GM18498 (cell line): ENCODE data around the gene SPAG16.
"Not testable (repeated sequence)": the region's sequence is repeated elsewhere in the genome, so short reads cannot be mapped to it uniquely, and the experiment has no call there.

Experiments
- ATAC-seq: cut with Tn5 transposase; IDR thresholded peaks from one replicate; pipeline ENCODE4 v1.9.1; 2021; ENCODE audit warnings: mild to moderate bottlenecking, moderate library complexity; ENCODE audit not compliant: unreplicated experiment

Gene SPAG16

GRCh38 chr2:213266421-213266820 is 17.8 kb upstream of the SPAG16 start:
- no peak for ATAC-seq

DNA sequence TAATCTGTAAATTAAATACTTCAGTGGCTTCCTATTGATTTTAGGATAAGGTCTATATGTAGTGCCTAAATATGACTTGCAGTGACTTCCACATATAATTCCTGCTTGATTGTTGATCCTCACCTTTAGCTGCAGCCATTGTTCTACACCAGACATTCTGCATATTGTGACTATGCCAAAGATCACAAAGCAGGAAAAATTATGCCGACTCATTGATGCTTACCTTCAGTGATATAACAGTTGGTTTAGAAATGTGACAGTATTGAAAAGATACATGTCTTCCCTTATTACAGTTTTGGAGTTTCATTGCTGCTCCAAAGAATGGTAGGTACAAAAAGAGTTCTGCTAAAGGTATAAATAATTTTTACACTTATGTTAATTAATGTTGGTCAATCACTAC is 12.3 kb upstream of the SPAG16 start:
- no peak for ATAC-seq

DNA sequence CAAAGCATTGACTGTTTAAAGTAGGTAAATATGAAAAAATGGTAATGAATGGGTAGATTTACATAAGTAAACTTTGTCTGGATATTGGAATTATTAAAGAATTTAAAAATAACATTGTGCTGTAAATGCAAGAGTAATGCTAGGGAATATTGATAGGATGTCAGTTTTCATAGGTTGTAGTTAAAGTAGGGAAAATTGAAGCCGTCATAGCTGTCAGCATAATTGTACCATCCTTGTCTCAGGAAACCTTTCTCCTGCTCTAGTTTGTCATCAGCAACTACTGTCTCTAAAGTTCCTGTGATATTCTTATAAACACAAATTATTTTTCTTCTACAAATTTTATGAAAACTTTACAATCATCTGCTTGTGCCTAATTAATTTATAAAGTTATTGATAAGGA is 10.1 kb upstream of the SPAG16 start:
- ATAC-seq: no peak

DNA sequence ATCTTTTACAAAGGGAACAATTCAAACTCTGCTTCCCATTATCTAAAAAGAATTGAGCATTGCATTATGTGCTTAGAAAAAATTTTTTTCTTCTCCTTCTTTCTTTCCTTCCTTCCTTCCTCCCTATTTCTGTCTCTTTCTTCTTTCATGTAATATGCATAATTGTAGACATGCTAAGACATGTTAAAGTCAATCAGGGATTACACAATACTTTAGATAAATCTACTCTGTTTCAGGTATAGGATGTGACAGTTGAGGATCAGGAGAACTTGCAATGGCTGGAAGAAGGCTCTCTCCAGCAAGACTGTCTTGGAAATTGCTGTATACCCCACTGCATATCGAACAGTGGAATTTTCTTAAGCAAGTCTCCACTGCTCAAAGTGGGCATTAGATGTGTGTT is 9.0 kb upstream of the SPAG16 start:
- no peak for ATAC-seq

GRCh38 chr2:213277134-213277533 is 7.1 kb upstream of the SPAG16 start:
- not testable (repeated sequence) for ATAC-seq

- no peak for ATAC-seq
Measured at GRCh38 chr2:213279116-213279620, 5.1 kb upstream of the SPAG16 start.

DNA sequence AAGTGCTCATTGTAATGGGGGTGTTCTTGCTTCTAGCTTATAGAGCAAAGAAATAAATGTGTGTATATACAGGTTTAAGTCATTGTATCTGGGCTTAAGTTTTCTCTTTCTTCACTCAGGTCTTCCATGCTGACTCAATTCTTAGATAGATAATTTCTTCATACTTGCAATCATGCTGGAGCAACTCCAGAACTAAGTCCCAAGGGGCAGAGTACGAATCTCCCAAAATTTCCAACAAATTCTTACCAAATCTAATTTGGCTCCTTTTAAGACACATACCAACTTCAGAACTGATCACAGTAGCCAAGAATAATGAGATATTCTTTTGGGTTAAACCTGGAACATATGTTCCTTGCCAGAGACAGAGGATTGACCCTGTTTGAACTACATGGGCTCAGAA is 4.3 kb upstream of the SPAG16 start:
- no peak for ATAC-seq

DNA sequence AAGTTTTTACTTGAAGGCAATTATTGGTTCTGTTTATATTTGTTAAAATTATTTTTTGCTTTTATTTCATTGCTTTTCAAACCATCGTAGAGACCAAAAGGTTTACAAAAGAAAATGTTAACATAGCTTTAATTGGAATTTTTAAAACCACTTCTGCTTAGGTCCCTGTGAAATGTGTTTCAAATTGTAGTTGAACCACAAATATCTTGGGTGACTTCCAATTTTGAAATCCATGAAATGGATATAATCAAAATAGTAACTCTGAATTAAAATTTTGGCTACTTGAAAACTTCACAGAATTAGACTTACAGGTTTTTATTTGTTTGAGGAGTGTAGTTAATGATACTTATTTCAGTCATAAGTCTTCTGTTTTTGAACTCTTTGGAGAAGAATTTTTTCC is 3.1 kb upstream of the SPAG16 start:
- no peak for ATAC-seq

DNA sequence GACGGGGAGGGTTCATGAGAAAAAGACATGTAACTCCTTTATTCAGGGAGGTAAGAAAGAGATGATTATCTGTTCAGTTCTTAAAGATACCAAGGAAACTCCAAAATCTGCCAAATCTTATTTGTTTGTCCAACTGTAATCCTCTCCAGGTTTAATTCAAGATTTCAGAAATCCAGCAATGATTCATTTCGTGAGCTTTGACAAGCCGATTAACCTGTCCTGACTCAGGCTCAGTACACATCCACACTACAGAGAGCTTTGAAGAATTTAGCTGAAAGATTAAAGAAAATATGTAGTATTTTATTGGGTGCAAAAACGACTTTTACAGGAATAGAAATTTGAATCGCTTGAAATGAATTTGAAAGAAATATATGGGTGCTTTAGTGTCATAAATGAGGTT is 1.1 kb downstream of the SPAG16 start:
- no peak for ATAC-seq

- no peak for ATAC-seq
Measured at GRCh38 chr2:213286161-213286560, 1.9 kb downstream of the SPAG16 start.

GRCh38 chr2:213288913-213289700 is 4.8 kb downstream of the SPAG16 start:
- no peak for ATAC-seq

GRCh38 chr2:213290501-213290900 is 6.2 kb downstream of the SPAG16 start:
- no peak for ATAC-seq

- ATAC-seq: no peak
Measured at GRCh38 chr2:213296270-213296669, 12.0 kb downstream of the SPAG16 start.

DNA sequence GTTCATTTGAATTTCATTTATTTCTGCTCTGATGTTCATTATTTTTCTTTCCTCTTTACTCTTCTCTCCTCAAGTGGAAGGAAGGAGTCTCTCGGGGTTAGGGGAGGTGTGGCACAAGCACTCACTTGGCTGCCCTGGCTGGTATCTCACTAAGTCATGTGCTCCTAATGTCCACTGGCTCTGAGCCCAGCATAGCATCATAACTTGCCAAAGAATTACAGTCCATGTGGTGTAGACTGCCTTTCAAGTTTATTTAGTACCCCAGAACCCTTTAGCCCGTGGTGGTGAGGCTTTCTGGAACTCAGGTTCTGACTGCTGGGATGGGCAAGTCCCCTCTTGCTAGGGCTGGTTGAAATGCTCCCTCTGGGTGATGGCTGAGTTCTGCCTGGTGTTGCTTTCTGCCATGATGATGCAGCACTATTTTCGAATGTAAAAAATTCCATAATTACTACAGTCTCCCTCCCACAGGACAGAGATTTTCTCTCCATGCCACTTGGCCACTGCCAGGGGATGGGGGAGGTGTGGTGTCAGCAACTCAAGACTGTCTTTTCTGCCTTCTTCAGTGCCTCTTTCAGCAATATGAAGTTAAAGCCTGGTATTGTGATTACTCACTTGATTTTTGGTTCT is 22.2 kb downstream of the SPAG16 start:
- ATAC-seq: no peak

- ATAC-seq: peak; percentile 60
Measured at GRCh38 chr2:213315168-213315876, 31.1 kb downstream of the SPAG16 start.

- ATAC-seq: no peak
Measured at GRCh38 chr2:213316001-213316735, 31.9 kb downstream of the SPAG16 start.

GRCh38 chr2:213317929-213318328 is 33.7 kb downstream of the SPAG16 start:
- no peak for ATAC-seq

GRCh38 chr2:213320604-213321003 is 36.3 kb downstream of the SPAG16 start:
- no peak for ATAC-seq

- ATAC-seq: no peak
Measured at GRCh38 chr2:213336253-213336770, 52.0 kb downstream of the SPAG16 start.

DNA sequence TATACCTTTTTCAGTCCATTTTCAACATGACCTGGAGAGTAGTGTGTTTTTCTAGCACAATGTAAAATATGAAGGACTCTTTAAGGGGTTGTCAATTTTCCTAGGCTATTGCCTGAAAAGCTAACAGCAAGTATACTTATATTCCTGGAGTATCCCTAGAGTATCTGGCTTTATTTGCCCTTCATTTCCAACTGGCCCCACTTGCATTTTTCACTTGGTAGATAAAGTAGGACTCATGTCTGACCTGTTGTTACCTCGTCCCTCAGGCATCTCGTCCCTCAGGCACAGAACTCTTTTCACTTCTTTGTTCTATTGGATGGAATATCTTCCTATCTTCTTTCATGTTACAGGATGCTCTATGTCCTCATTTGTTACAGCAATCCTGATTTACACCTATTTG is 69.2 kb downstream of the SPAG16 start:
- no peak for ATAC-seq

DNA sequence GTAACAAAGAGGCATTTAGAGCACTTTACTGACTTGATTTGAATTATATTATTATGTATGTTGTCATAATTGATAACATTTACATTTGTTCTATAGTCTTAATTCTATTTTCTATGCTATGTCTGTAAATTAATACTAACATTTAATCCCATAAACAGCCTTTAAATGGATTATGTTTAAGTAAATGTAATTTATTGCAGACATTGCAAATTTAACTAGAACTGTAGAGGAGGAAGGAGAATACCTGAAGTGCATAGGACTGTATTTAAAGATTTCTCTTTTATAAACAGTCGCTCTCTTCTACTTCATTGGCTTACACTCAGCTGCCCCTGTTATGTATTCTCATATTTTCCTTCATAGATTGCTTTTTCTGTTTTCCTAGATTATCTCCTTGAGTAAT is 92.4 kb downstream of the SPAG16 start:
- ATAC-seq: no peak
